Lung (tissue), 12 donors: ENCODE results near the gene SLC66A1. TPM values are rescaled to one million over a fixed set of nuclear protein-coding genes. Genes with fewer than 3 reads are reported as not detected.

Experiments
- ATAC-seq: fragments of 200-7000 bp; cut with Tn5 transposase; one replicate; pipeline ENCODE4 v1.9.1; 2020; ENCODE audit warnings: moderate number of reproducible peaks; ENCODE audit not compliant: insufficient read depth, low FRiP score
- DNase-seq, 3 donors: peaks; one replicate each; pipeline ENCODE4 v3.0.0-alpha.2; 2013 to 2017
- H3K27ac ChIP-seq, 2 donors: one replicate each; pipeline ENCODE4 v1.5.1; 2013; ENCODE audit warnings: mild to moderate bottlenecking in 2 of 2, moderate library complexity in 2 of 2, control low read depth in 1 of 2, inconsistent platforms in 1 of 2, low read depth in 1 of 2, low read length in 1 of 2
- H3K27me3 ChIP-seq, 3 donors: one replicate each; pipeline ENCODE4 v1.5.1; 2013; ENCODE audit warnings: low read length in 2 of 3; ENCODE audit not compliant: control insufficient read depth in 3 of 3, insufficient read depth in 3 of 3
- H3K36me3 ChIP-seq, 4 donors: one replicate each; pipeline ENCODE4 v1.5.1; 2013; ENCODE audit warnings: low read length in 4 of 4, mild to moderate bottlenecking in 1 of 4, moderate library complexity in 1 of 4; ENCODE audit not compliant: control insufficient read depth in 4 of 4, insufficient read depth in 4 of 4
- H3K4me1 ChIP-seq, 5 donors: one replicate each; pipeline ENCODE4 v1.5.1; 2013; ENCODE audit warnings: low read length in 5 of 5, mild to moderate bottlenecking in 2 of 5, moderate library complexity in 1 of 5; ENCODE audit not compliant: control insufficient read depth in 5 of 5, insufficient read depth in 5 of 5
- H3K4me3 ChIP-seq: one replicate; pipeline ENCODE4 v1.5.1; 2013; ENCODE audit warnings: mild to moderate bottlenecking, control low read depth, moderate library complexity
- H3K9ac ChIP-seq, 2 donors: one replicate each; pipeline ENCODE4 v1.5.1; 2013; ENCODE audit warnings: low read length in 2 of 2, control low read depth in 1 of 2; ENCODE audit not compliant: insufficient read depth in 1 of 2
- H3K9me3 ChIP-seq, 4 donors: one replicate each; pipeline ENCODE4 v1.5.1; 2013; ENCODE audit warnings: low read length in 3 of 4, mild to moderate bottlenecking in 1 of 4, moderate library complexity in 1 of 4; ENCODE audit not compliant: control insufficient read depth in 4 of 4, insufficient read depth in 3 of 4
- WGBS, 2 donors: extraction: QIAGEN DNeasy Blood & Tissue Kit; methylation state at CpG; one replicate each; pipeline ENCODE4 v1.1.7; 2013; 5-methylcytosine and 5-hydroxymethylcytosine counted together
- polyA plus RNA-seq, 2 donors: library from polyadenylated mRNA; stranded (reverse); fragments of 200-250 nt; gene quantifications; one replicate each; pipeline ENCODE4 v1.2.1, GENCODE V29; 2013
- total RNA-seq, 2 donors: library from RNA; depleted of rRNA in 1 of 2; stranded (reverse); fragments of >200 nt in 1 of 2; gene quantifications; one replicate each; pipeline ENCODE4 v1.2.1, GENCODE V29; 2014 to 2021
- TF ChIP-seq, protein P1 (sequence below): IDR thresholded peaks from 2 replicates; pipeline ENCODE4 v1.5.1; 2012; ENCODE audit warnings: mild to moderate bottlenecking; ENCODE audit errors: control extremely low read depth, extremely low read depth
- donor health status: control.
- donor health status: control.
- donor health status: Bipolar disorder and iron deficiency.
- donor health status: healthy.
- donor health status: DM: yes; HTN: yes; CAD: no.

SLC66A1 gene
- total and polyA plus RNA-seq, 4 donors = 15.9 to 22.4 (median 20.3) TPM

DNA sequence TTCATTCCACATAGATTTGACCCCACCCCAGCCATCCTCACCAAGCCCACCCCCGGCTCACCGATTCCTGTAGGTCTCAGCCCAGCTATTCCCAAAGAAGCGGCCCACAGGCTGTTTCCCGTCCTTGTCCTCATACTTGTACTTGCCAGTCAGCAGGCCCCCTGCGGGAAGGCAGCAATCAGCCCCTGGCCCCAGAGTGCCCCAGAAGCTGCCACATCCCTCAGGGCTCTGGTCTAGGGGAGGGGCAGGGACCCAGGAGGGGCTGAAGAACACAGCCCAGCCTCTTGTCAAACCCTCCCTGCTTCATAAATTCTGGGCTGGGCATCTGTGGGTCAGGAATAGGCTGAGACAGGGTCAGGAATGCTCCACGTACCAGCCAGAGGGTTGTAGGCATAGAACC is 5.2 kb upstream of the SLC66A1 start:
- 96 to 98% methylated on average over 6 of the region's 6 CpGs for WGBS, 2 donors

GRCh38 chr1:19307794-19308508 is 4.2 kb upstream of the SLC66A1 start:
- Histone ChIP-seq H3K27me3 (no peaks in the 10 kb centered on the region), H3K9ac (no peak overlapping the region), H3K36me3 (peaks cover 7 to 44% (median 42%) of the 10 kb centered on the region in 4 donors), H3K4me1 (peaks cover 0 to 15% (median 4%) of the 10 kb centered on the region in 5 donors), H3K9me3 (no peaks in the 10 kb centered on the region), H3K27ac (no peak overlapping the region), H3K4me3 (no peak overlapping the region)
- 95 to 96% methylated on average over 10 of the region's 10 CpGs for WGBS, 2 donors
- no peak for ATAC-seq
- no peak for DNase-seq
- TF ChIP-seq, protein P1, sequence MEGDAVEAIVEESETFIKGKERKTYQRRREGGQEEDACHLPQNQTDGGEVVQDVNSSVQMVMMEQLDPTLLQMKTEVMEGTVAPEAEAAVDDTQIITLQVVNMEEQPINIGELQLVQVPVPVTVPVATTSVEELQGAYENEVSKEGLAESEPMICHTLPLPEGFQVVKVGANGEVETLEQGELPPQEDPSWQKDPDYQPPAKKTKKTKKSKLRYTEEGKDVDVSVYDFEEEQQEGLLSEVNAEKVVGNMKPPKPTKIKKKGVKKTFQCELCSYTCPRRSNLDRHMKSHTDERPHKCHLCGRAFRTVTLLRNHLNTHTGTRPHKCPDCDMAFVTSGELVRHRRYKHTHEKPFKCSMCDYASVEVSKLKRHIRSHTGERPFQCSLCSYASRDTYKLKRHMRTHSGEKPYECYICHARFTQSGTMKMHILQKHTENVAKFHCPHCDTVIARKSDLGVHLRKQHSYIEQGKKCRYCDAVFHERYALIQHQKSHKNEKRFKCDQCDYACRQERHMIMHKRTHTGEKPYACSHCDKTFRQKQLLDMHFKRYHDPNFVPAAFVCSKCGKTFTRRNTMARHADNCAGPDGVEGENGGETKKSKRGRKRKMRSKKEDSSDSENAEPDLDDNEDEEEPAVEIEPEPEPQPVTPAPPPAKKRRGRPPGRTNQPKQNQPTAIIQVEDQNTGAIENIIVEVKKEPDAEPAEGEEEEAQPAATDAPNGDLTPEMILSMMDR = no peak

More for the DNA sequence above, 5.2 kb upstream of the SLC66A1 start:
- H3K27me3 ChIP-seq = no peaks in the 10 kb centered on the region
- ATAC-seq = no peak
- no peak overlapping the region for H3K9ac ChIP-seq
- H3K36me3 ChIP-seq = peaks cover 11 to 50% (median 44%) of the 10 kb centered on the region in 4 donors
- H3K9me3 ChIP-seq = no peaks in the 10 kb centered on the region
- H3K4me1 ChIP-seq = peaks cover 0 to 11% (median 3%) of the 10 kb centered on the region in 5 donors
- DNase-seq = no peak
- H3K4me3 ChIP-seq = no peak overlapping the region
- H3K27ac ChIP-seq = no peak overlapping the region
- TF ChIP-seq, protein P1 = no peak

GRCh38 chr1:19308509-19308907 is 3.6 kb upstream of the SLC66A1 start:
- peaks cover 4 to 41% (median 37%) of the 10 kb centered on the region in 4 donors for H3K36me3 ChIP-seq
- no peaks in the 10 kb centered on the region for H3K27me3 ChIP-seq
- H3K9me3 ChIP-seq = no peaks in the 10 kb centered on the region
- ATAC-seq = no peak
- 96 to 100% methylated on average over 3 of the region's 3 CpGs for WGBS, 2 donors
- TF ChIP-seq, protein P1 = no peak
- no peak for DNase-seq
- no peak overlapping the region for H3K27ac ChIP-seq
- H3K4me1 ChIP-seq = peaks cover 0 to 21% (median 9%) of the 10 kb centered on the region in 5 donors
- no peak overlapping the region for H3K9ac ChIP-seq
- H3K4me3 ChIP-seq = no peak overlapping the region
